ENCODE measurements around the gene ZFPL1.
"Not testable (repeated sequence)": the region's sequence is repeated elsewhere in the genome, so short reads cannot be mapped to it uniquely, and the experiment has no call there.

Gene ZFPL1

DNA sequence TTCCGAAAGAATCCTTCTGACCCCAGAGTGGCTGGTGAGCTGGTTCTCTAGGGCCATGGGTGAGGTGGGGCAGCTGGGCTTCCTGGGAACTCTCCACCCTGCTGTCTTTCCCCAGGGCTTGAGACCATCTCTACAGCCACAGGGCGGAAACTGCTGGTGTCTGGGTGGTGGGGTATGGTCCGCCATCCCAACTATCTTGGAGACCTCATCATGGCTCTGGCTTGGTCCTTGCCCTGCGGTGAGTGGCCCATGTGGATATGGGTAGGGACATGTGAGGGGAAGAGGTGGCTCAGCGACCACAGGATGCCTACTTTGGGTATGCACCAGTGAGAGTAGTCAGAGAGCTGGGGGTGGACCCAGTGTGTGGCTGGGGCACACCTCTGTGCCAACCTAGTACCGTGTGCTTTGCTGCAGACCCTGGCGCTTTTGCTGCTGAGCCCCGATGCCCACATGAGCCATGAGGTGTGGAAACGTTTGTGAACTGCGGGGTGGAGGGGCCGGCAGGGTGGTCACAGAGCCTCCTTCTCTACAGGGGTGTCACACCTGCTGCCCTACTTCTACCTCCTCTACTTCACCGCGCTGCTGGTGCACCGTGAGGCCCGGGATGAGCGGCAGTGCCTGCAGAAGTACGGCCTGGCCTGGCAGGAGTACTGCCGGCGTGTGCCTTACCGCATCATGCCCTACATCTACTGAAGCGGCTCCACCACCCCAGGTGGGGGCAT, 31.5 kb downstream of the ZFPL1 start:
- Histone ChIP-seq H3K4me1 (ENCODE audit: control insufficient read depth, insufficient read depth, low read length, unreplicated experiment) (peaks cover 13% of the 10 kb centered on the region), H2AFZ (ENCODE audit: low read length, unreplicated experiment) (no peak overlapping the region), H3K27me3 (ENCODE audit: insufficient read depth, low read length) (no peaks in the 10 kb centered on the region), H3K36me3 (ENCODE audit: insufficient read depth, low read length) (peaks cover 8% of the 10 kb centered on the region; the same call in 1 of the 2 replicates), H3K27ac (ENCODE audit: low read depth, low read length) (no peak overlapping the region), H3K79me2 (ENCODE audit: control insufficient read depth, insufficient read depth, low read length, unreplicated experiment) (peaks cover 24% of the 10 kb centered on the region), H3K4me3 (ENCODE audit: low read depth, low read length) (peak overlapping the region; percentile 78; the same call in 1 of the 2 replicates)

DNA sequence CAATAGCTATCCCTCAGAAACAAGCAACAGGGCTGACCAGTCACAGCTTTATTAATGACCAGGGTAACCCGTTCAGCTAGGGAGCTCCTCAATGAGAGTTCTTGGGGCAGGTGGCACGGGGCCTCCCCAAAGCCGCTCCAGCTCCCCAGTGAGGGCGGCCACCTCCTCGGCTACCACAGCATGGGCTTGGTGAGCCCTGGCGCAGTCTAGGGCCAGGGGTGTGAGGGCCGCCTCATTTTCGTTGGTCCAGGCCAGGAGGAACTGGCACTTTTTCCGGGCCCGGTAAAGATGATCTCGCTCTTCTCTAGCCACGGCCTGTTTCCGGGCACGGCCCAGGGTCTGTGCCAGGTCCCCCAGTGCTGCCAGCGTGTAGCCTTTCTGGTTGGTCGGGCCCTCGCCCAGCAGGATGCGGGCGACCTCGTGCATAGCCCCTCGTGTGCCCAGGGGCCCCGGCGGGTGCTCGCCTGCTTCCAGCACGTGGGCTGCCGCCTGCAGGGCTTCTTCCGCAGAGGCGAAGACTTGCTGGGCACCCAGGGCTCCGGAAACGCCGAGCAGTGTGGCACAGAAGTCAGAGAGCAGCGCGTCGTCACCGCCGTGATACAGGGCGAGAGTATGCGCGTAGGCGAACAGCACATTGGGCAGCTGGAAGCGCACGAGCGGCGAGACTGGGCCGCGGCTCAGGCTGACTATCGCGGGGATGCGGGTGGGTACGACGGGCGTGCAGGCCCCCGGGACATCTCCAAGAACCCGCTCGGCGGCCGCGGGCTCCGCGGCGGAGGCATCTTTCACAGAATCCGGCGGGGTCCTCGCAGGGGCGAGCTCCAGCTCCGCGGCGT, 32.6 kb downstream of the ZFPL1 start:
- H3K4me3 ChIP-seq (ENCODE audit: low read depth, low read length): peak overlapping the region; percentile 78
- H3K36me3 ChIP-seq (ENCODE audit: insufficient read depth, low read length): peaks cover 13% of the 10 kb centered on the region; the same call in 1 of the 2 replicates
- no peaks in the 10 kb centered on the region for H3K27me3 ChIP-seq (ENCODE audit: insufficient read depth, low read length)
- peaks cover 34% of the 10 kb centered on the region for H3K79me2 ChIP-seq (ENCODE audit: control insufficient read depth, insufficient read depth, low read length, unreplicated experiment)
- peaks cover 19% of the 10 kb centered on the region for H3K4me1 ChIP-seq (ENCODE audit: control insufficient read depth, insufficient read depth, low read length, unreplicated experiment)
- H3K27ac ChIP-seq (ENCODE audit: low read depth, low read length): peak overlapping the region; percentile 65
- no peak overlapping the region for H2AFZ ChIP-seq (ENCODE audit: low read length, unreplicated experiment)

DNA sequence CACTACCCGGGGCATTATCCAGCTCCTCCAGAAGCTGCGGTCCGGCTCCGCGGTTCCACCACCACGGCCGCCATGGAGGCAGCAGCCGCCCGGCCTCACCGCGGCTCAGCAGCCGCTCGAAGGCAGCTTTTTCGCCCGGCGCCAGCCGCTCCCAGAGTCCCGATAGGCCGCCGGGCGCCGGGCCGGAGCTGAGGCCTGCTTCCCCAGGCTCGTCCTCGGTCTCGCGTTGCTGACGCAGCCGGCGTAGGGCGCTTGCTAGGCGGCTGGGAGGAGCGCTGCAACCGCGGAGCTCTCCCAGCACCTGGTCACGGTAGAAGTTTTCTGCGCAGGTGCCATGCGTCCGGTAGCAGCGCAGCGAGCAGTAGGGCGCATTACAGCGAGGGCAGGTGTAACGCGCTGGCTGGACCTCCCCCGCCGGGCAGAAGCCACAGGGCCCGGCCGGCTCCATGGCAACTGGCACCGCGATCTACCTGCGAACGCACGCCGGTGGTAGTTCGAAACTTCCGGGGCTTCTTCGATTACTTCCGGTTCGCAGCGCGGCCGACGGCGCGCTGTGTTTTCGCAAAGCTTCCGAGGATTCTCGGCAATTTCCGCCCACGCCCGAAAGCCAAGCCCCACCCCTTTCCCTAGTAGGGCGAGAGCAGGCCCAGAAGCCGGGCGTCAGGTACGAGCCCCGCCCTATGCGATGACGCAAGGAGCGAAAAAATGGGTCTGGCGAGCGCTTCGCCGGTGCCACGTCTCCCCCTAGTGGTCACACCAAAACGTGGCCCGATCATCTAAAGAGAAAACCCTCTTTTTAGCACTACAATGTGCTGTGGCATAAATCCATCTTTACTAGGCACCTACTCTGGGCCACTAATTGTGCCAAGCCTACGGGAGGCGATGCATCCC, 33.4 kb downstream of the ZFPL1 start, which contains the start of gene ZNHIT2:
Gene ZNHIT2, minus strand, starts transcription at position 496 of the 891 bp plus-strand sequence. Its CDS starts 48 bp downstream, at position 448.
- H3K27ac ChIP-seq (ENCODE audit: low read depth, low read length): peak within 1 kb of the TSS; percentile 65
- no peaks in the 10 kb centered on the region for H3K27me3 ChIP-seq (ENCODE audit: insufficient read depth, low read length)
- H3K4me3 ChIP-seq (ENCODE audit: low read depth, low read length): peak within 1 kb of the TSS; percentile 78
- H2AFZ ChIP-seq (ENCODE audit: low read length, unreplicated experiment): no peak within 1 kb of the TSS
- peaks cover 42% of the 10 kb centered on the region for H3K79me2 ChIP-seq (ENCODE audit: control insufficient read depth, insufficient read depth, low read length, unreplicated experiment)
- H3K36me3 ChIP-seq (ENCODE audit: insufficient read depth, low read length): peaks cover 13% of the 10 kb centered on the region; the same call in 1 of the 2 replicates
- H3K4me1 ChIP-seq (ENCODE audit: control insufficient read depth, insufficient read depth, low read length, unreplicated experiment): peaks cover 15% of the 10 kb centered on the region

DNA sequence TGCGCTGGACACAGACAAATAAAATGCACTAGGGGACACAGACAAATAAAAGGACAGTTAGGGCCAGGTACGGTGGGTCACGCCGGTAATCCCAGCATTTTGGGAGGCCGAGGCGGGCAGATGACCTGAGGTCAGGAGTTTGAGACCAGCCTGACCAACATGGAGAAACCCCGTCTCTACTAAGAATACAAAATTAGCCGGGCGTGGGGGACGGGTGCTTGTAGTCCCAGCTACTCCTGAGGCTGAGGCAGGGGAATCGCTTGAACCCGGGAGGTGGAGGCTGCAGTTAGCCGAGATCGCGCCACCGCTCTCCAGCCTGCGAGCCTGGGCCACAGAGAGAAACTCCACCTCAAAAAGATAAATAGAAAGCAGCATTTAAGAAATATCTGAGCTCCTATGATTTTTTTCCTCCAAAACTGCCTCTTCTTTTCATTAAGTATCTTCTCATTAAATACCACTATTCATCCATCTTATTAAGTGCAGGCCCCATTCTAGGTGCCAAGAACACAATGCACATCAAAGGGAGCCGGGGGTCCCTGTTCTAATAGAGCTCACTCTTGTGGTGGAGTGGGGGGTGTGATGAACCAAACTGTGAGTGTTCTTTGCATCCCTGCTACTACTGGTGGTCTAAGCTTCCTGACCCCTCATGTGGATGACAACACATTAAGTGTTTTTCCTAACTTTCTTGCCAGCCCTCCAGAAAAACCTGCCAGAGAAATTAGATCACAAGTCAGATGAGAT, 34.2 kb downstream of the ZFPL1 start:
- peaks cover 13% of the 10 kb centered on the region; the same call in 1 of the 2 replicates for H3K36me3 ChIP-seq (ENCODE audit: insufficient read depth, low read length)
- peaks cover 20% of the 10 kb centered on the region for H3K4me1 ChIP-seq (ENCODE audit: control insufficient read depth, insufficient read depth, low read length, unreplicated experiment)
- H3K27ac ChIP-seq (ENCODE audit: low read depth, low read length): no peak overlapping the region
- H2AFZ ChIP-seq (ENCODE audit: low read length, unreplicated experiment): no peak overlapping the region
- H3K79me2 ChIP-seq (ENCODE audit: control insufficient read depth, insufficient read depth, low read length, unreplicated experiment): peaks cover 48% of the 10 kb centered on the region
- no peaks in the 10 kb centered on the region for H3K27me3 ChIP-seq (ENCODE audit: insufficient read depth, low read length)
- no peak overlapping the region for H3K4me3 ChIP-seq (ENCODE audit: low read depth, low read length)

DNA sequence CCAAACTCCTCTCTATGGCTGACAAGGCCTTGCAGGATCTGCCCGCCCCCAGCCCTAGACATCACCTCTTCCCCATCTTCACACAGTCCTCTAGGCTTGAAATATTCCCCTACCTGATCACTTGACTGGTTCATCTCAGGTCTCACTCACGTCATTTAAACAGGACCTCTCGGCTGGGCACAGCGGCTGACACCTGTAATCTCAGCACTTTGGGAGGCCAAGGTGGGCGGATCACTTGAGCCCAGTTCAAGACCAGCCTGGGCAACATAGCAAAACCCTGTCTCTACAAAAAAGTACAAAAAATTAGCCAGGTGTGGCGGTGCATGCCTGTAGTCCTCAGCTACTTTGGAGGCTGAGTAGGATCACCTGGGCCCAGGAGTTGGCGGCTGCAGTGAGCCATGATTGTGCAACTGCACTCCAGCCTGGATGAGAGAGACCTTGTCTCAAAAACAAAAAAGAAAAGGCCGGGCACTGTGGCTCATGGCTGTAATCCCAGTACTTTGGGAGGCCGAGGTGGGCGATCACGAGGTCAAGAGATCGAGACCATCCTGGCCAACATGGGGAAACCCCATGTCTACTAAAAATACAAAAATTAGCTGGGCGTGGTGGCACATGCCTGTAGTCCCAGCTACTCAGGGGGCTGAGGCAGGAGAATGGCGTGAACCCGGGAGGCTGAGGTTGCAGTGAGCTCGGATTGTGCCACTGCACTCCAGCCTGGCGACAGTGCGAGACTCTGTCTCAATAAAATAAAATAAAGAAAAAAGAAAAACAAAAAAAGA, 35.1 kb downstream of the ZFPL1 start:
- Histone ChIP-seq H3K4me1 (ENCODE audit: control insufficient read depth, insufficient read depth, low read length, unreplicated experiment) (peaks cover 20% of the 10 kb centered on the region), H3K36me3 (ENCODE audit: insufficient read depth, low read length) (peaks cover 13% of the 10 kb centered on the region; the same call in 1 of the 2 replicates), H3K79me2 (ENCODE audit: control insufficient read depth, insufficient read depth, low read length, unreplicated experiment) (peaks cover 55% of the 10 kb centered on the region)
- not testable (repeated sequence) for H3K27me3 ChIP-seq (ENCODE audit: insufficient read depth, low read length); H3K27ac ChIP-seq (ENCODE audit: low read depth, low read length); H3K4me3 ChIP-seq (ENCODE audit: low read depth, low read length); H2AFZ ChIP-seq (ENCODE audit: low read length, unreplicated experiment)

DNA sequence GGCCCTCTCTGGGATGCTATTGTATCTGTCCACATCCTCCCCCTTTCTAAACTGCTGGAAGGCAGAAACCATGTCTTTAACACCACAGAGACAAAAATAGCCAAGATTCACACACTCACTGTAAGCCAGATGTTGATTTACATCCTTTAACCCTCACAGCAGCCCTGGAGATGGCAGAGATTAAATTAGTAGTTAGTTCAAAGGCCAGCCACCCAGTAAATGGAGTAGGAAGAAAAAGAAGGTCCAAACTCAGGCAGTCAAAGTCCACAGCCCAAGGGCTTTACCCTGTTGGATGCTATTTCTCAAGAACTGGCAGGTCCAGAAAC, 35.6 kb downstream of the ZFPL1 start:
- no peaks in the 10 kb centered on the region for H3K27me3 ChIP-seq (ENCODE audit: insufficient read depth, low read length)
- H3K79me2 ChIP-seq (ENCODE audit: control insufficient read depth, insufficient read depth, low read length, unreplicated experiment): peaks cover 60% of the 10 kb centered on the region
- no peak overlapping the region for H2AFZ ChIP-seq (ENCODE audit: low read length, unreplicated experiment)
- H3K36me3 ChIP-seq (ENCODE audit: insufficient read depth, low read length): peaks cover 17% of the 10 kb centered on the region; the same call in 1 of the 2 replicates
- peaks cover 20% of the 10 kb centered on the region for H3K4me1 ChIP-seq (ENCODE audit: control insufficient read depth, insufficient read depth, low read length, unreplicated experiment)
- no peak overlapping the region for H3K4me3 ChIP-seq (ENCODE audit: low read depth, low read length)
- H3K27ac ChIP-seq (ENCODE audit: low read depth, low read length): no peak overlapping the region

DNA sequence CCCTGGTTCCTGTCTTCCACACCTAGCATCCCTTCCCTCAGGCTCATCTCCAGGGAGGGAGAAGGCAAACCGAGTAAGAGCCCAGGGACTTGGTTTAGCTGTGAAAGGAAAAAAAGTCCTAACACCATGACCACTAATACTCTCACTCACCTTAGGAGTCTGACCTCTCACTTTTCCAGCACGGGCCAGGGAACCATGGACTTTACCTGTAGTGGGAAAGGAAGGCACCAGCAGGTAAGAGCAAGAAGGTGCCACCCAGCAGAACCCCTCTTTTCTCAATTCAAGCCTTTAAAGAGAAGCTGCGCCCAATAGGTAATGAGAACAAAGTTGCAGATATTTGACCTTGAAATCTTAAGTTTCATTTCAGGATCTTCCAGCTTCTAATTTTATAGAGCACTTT, 36.8 kb downstream of the ZFPL1 start:
- no peak overlapping the region for H3K27ac ChIP-seq (ENCODE audit: low read depth, low read length)
- H3K4me3 ChIP-seq (ENCODE audit: low read depth, low read length): peak overlapping the region; percentile 100
- no peaks in the 10 kb centered on the region for H3K27me3 ChIP-seq (ENCODE audit: insufficient read depth, low read length)
- peaks cover 61% of the 10 kb centered on the region for H3K79me2 ChIP-seq (ENCODE audit: control insufficient read depth, insufficient read depth, low read length, unreplicated experiment)
- H3K4me1 ChIP-seq (ENCODE audit: control insufficient read depth, insufficient read depth, low read length, unreplicated experiment): peaks cover 20% of the 10 kb centered on the region
- H2AFZ ChIP-seq (ENCODE audit: low read length, unreplicated experiment): no peak overlapping the region
- peaks cover 17% of the 10 kb centered on the region; the same call in 1 of the 2 replicates for H3K36me3 ChIP-seq (ENCODE audit: insufficient read depth, low read length)

DNA sequence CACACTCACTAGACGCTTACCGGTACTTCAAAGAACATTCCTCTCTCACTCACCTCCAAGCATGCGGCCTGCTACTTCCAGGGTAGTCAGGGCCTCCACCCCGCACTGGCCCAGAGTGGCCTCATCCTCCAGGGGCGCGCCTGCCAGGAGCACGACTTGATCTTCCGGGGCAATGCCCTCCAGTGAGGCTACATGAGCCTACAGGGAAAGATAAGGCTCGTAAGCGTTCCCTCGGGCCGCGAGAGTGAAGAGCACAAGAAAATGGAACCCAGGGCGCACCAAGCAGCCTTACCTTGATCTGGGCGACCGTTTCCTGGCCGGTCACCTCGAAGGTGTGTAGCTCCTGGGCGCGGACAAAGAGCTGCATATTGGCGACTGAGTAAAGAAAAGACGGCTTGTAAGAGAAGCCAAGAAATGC, 37.4 kb downstream of the ZFPL1 start:
- H3K79me2 ChIP-seq (ENCODE audit: control insufficient read depth, insufficient read depth, low read length, unreplicated experiment): peaks cover 55% of the 10 kb centered on the region
- H3K4me3 ChIP-seq (ENCODE audit: low read depth, low read length): peak overlapping the region; percentile 100
- no peaks in the 10 kb centered on the region for H3K27me3 ChIP-seq (ENCODE audit: insufficient read depth, low read length)
- peaks cover 17% of the 10 kb centered on the region; the same call in 1 of the 2 replicates for H3K36me3 ChIP-seq (ENCODE audit: insufficient read depth, low read length)
- peaks cover 15% of the 10 kb centered on the region for H3K4me1 ChIP-seq (ENCODE audit: control insufficient read depth, insufficient read depth, low read length, unreplicated experiment)
- peak overlapping the region; percentile 78 for H3K27ac ChIP-seq (ENCODE audit: low read depth, low read length)
- H2AFZ ChIP-seq (ENCODE audit: low read length, unreplicated experiment): no peak overlapping the region
